Activated gamma-delta T cell (primary cell): ENCODE results near the gene NUP93.

Experiments
- DNase-seq: peaks from one replicate; lab custom pipeline; 2025; lab: John Stamatoyannopoulos, UW

The NUP93 gene

GRCh38 chr16:56815721-56816120 is 85.8 kb downstream of the NUP93 start:
- DNase-seq, result no peak

- no peak for DNase-seq
Measured at GRCh38 chr16:56817056-56817455, 87.1 kb downstream of the NUP93 start.

GRCh38 chr16:56817938-56818337 is 88.0 kb downstream of the NUP93 start:
- DNase-seq, result no peak

GRCh38 chr16:56823081-56823733 is 93.3 kb downstream of the NUP93 start:
- DNase-seq, result no peak

DNA sequence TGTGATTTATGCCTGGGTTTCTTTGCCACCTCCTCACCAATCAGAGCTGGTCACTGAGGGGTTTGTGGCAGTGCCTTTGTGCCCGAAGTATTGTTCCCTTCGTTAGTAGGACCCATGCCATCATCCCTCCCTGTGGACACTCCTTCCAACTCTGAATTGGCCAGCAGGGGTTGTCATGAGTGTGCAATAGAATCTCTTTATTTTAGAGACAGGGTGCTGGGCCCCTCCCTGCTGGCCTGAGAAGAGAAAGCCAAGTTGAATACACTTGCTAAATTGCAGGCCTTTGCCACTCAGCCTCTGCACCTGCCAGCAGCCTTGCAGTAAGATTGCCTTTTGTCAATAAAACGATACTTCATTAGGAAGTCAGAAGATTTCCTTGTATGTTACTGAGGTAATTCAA is 94.4 kb downstream of the NUP93 start:
- DNase-seq, result no peak

- no peak for DNase-seq
Measured at GRCh38 chr16:56824804-56825203, 94.9 kb downstream of the NUP93 start.

GRCh38 chr16:56825826-56826225 is 95.9 kb downstream of the NUP93 start:
- DNase-seq, result no peak

DNA sequence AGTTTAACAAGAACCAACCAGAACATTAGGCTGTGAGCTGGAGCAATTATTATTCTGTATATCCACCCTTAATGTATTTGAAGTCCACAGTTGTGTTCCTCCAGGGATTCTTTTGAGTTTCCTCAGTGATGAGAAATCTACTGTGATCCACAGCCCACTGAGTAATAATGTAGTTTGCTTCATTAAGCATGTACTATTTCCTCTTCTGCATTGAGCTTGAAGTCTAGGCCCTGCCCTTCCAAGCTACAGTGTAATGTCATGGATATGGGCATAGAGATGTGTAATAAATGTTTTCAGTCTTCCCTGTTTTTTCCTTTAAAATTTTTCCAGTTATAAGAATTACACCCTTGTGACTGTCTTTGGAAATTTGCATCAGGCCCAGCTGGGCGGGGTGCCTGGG is 98.7 kb downstream of the NUP93 start:
- no peak for DNase-seq

DNA sequence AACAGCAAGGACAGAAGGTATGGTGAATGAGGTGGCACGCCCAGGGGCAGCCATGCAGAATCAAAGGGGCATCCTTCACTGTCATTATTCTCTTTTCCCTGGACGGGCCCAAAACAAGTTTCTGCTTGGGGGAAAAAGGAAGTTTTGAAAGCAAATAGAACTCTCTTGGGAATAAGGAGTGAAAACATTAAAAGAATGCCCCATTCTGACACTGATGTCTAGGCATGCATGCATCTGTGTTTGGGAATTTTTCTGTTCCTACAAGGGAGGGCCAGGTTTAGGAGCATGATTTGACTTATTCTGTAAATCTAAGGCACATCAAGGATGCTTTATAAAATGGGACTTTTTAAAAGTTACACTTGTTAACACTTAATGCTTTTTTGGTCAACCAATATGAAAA is 100.7 kb downstream of the NUP93 start:
- no peak for DNase-seq

GRCh38 chr16:56832768-56833167 is 102.8 kb downstream of the NUP93 start:
- no peak for DNase-seq

DNA sequence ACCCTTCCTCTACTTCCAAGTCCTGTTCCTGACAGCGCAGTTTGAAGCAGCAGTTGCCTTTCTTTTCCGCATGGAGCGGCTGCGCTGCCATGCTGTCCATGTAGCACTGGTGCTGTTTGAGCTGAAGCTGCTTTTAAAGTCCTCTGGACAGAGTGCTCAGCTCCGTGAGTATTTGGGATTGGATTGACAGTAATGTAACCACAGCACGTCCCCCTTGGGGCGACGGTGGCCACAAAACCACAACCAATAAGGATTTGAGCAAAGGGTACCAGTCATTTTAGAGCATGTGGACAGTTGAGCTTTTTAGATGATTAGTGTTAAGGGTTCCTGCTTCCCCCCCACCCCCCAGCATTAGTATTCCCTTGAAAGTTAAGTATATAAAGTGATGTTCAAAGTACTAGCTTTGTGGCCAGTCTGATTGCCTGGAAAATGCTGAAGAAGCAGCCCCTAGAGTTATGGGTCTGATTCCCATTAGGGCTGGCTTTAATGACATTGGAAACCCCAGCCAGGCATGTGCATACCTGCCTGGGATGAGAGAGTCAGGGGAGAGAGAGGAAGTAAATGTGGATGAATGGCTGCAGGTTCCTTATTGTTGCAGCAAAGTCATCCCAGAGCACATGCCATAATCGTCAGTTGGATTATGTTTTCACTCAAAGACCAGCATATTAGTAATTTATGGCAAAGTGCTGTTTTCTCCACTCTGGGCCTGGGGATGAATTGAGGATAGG is 103.5 kb downstream of the NUP93 start:
- no peak for DNase-seq

GRCh38 chr16:56835320-56835719 is 105.4 kb downstream of the NUP93 start:
- no peak for DNase-seq

GRCh38 chr16:56836410-56837230 is 106.7 kb downstream of the NUP93 start:
- no peak for DNase-seq

GRCh38 chr16:56838622-56839337 is 108.9 kb downstream of the NUP93 start:
- no peak for DNase-seq

- DNase-seq, result no peak
Measured at GRCh38 chr16:56841233-56841632, 111.3 kb downstream of the NUP93 start.

GRCh38 chr16:56841659-56842058 is 111.7 kb downstream of the NUP93 start:
- no peak for DNase-seq

DNA sequence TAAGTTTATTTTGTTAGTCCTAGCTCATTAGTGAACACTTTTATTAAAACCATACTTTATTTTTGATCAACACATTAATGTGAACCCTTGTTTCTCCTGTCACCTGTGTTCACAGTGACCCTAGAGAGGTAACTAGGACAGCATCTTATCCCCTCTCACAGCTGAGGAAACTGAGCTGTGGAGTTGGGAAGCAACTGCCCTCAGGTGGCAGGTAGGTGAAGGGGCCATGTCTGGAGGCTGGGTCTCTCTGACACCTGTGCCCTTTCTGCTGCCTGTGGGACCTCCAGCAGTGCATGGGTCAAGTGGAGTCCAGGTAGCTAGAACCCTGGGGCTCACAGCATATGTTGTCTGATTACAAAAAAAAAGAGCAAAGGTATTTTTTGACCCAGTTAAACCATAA is 112.2 kb downstream of the NUP93 start:
- no peak for DNase-seq

- DNase-seq, result no peak
Measured at GRCh38 chr16:56844056-56844455, 114.1 kb downstream of the NUP93 start.

DNA sequence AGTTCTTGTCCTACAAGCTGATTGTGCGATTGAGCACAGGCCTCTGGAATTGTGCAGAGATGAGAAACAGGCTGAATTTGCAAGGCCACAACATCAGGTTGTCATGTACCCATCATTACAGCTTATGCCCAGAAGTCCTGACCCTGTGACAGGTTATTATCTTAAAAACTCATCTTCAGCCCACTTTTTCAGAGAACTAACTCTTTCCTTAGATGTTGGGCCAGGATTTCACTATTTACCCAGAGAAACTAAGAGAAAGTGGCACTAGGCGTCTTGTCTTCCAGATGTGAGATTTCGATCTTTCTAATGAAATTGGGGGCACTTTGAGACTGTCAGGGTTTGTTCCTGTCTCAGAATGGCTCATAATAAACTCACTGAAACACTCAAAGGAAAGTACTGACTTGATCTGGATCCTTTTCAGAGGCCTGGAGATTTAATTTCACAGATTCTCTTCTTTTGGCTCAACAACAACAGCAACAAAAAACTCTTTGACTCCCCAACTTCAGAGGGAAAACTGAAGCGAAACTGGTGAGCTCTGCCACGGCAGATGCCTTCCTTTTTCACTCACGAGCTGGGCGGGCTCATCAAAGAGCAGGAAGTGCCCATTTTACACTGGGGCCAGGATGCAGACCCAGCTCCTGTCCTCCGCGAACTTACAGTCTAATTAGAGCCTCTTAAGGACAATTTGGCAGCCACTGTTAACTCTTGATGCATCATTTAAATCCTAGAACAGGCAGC is 117.4 kb downstream of the NUP93 start:
- no peak for DNase-seq

- DNase-seq, result no peak
Measured at GRCh38 chr16:56848029-56848936, 118.4 kb downstream of the NUP93 start.
